Measurements from ENCODE around the gene FIBCD1.

DNA sequence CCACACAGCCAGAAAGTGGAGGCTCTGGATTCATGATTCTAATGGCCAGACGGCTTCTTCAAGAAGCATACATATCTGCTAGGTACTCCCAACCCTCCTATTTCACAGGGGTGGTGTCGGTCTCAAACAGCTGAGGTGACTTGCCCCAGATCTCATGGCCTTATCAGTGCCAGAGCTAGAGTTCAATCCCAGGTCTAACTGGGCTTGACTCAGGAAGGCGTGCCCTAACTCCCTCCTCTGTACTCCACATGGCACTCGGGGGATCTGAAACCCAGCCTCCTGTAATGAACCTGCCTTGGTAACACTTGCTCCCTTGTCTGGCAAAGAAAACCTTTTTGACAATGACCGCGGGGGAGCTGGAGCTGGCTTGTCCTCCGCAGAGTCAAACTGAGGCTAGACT, 44.5 kb downstream of the FIBCD1 start:
- no peak for TF ChIP-seq POLR2A (IDR thresholded peaks at IDR 0.05)
- TF ChIP-seq, protein P1, sequence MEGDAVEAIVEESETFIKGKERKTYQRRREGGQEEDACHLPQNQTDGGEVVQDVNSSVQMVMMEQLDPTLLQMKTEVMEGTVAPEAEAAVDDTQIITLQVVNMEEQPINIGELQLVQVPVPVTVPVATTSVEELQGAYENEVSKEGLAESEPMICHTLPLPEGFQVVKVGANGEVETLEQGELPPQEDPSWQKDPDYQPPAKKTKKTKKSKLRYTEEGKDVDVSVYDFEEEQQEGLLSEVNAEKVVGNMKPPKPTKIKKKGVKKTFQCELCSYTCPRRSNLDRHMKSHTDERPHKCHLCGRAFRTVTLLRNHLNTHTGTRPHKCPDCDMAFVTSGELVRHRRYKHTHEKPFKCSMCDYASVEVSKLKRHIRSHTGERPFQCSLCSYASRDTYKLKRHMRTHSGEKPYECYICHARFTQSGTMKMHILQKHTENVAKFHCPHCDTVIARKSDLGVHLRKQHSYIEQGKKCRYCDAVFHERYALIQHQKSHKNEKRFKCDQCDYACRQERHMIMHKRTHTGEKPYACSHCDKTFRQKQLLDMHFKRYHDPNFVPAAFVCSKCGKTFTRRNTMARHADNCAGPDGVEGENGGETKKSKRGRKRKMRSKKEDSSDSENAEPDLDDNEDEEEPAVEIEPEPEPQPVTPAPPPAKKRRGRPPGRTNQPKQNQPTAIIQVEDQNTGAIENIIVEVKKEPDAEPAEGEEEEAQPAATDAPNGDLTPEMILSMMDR (IDR thresholded peaks at IDR 0.05) = no peak
